ENCODE data around the gene KCNIP1. TPM values are rescaled to one million over a fixed set of nuclear protein-coding genes. Genes with fewer than 3 reads are reported as not detected.

Gene KCNIP1
- total RNA-seq, 1 donor from 2014 or later: 1.5 TPM

GRCh38 chr5:170508660-170509347, 5.0 kb downstream of the KCNIP1 start:
- no peak for DNase-seq (ENCODE audit: low spot score)

DNA sequence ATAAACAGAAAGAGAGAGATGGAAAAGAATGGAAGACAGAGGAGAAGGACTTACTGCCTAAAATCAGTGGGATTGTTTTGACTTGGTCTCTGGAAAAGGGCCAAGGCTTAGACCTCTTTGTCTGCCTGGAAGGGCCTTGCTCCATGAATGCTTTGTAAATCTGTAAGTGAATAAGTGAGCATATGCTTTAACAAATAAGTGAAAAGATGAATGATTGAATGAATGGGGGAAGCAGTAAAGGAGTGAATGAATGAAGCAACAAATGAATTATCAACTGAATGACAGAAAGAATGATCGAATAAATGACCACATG, 5.5 kb downstream of the KCNIP1 start:
- no peak for DNase-seq (ENCODE audit: low spot score)

DNA sequence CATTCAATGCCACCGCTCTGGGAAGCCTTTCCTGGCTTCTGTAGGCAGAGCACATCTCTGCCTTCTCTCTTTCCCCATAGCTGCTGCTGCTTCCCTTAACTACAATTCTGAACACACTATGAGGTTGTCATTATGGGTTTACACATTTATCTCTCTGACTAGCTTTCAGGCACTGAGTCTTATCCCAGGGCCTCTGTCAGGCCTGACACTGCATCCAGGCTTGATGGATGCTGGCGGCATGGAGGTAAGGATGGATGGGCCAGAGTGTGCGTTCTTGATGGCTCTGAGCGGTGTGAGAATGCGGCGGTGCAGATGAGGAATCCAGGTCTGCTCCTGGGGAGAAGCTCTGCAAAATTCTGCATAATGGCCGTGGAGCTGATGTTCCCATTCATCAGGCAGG, 6.3 kb downstream of the KCNIP1 start:
- no peak for DNase-seq (ENCODE audit: low spot score)

GRCh38 chr5:170510559-170510958, 6.7 kb downstream of the KCNIP1 start:
- no peak for DNase-seq (ENCODE audit: low spot score)

DNA sequence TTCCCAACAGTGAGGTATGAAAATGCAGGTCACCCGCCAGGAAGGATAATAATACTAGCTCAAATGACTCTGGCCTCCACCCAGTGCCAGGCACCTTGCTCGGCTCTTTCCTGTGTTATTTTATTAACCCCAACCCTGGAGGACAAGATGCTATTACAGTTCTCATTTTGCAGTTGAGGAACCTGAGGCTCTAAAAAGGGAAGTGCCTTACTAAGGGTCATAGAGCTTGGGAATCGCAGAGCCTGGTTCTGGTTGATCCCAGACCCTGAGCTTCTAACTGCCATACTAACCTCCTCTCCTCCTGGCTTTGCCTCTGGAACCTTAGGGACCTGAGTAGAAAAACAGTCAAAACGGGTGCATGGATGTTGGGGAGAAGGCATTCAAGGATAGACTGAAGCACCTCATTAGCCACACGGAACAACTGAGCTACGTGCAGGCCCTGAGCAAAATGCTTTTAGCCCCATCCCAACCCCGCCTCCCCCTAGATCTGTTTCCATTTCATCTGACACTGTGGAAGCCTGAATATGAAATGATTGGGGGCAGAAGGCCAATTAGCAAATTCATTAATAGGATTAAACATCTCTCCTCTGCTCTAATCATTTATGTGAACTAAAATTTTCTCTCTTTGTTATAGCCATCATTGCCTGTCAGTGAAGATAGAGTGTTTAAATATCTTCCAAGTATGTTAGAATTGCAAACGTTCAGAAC, 7.9 kb downstream of the KCNIP1 start:
- no peak for DNase-seq (ENCODE audit: low spot score)

DNA sequence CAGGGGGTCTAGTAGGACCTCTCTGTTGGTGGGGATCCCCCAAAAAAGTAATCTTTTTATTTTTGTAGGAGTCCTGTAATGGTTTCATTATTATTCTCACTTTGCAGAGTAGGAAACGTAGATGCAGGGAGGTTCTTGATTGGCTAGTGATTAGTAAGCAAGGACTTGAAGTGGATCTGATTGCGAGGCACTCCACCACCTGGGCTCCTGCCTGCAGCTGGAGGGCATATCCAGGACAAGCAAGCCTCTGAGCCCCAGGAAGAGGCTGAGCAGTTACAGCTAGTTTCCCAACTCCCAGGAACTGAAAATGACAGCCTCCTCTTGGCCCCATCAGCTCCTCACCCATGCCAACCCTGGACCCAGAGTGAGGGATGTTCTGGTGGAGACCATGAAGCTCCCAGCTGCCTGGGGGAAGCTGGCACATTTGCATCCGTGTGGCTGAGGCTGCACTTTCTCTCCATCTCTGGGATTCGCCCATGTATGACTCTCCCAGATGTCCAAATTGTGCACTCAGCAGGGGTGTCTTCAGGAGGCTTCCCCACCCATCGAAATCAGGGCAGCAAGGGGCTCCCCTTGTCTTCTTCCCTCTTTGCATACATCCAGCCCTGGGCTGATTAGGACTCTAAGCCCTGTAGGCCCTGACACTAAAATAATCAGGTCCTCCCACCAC, 10.2 kb downstream of the KCNIP1 start:
- no peak for DNase-seq (ENCODE audit: low spot score)

GRCh38 chr5:170517411-170517810, 13.6 kb downstream of the KCNIP1 start:
- DNase-seq (ENCODE audit: low spot score): no peak

DNA sequence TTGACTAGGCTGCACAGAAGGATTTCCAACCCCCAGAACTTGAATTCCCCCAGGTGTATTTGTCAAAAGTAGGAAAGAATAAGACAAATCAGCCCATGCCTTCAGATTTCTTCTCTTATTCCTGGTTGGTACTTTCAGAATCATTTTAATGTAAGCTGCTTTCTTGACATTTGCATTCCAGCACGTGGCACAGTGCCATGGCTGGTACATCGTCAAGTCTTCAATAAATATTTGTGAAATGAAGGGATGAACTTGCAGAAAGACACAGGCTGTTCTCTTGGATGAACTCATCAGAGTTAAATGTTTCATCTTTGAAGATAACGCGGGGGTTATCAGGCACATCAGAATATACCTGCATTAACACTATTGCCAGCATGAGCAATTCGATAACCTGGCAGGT, 14.5 kb downstream of the KCNIP1 start:
- no peak for DNase-seq (ENCODE audit: low spot score)

- no peak for DNase-seq (ENCODE audit: low spot score)
Measured at GRCh38 chr5:170519549-170519948, 15.7 kb downstream of the KCNIP1 start.

DNA sequence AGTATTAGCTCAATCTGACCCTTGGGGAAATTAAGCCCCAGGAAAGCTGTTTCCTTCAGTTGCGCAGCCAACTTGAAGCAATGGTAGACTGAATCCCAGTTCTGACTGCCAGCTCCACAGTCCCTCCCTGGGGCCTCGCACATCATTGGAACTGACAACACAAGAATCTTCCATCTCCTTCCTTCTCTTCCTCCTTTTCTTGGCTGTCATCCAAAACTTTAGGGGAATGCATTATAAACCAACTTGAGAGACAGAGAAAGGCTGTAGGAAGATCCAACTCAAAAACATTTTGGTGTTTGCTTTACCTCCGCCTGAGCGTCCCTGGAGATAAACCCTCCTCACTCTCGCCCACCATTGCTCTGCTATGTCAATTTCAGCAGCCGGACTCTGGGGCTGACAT, 16.6 kb downstream of the KCNIP1 start:
- no peak for DNase-seq (ENCODE audit: low spot score)

DNA sequence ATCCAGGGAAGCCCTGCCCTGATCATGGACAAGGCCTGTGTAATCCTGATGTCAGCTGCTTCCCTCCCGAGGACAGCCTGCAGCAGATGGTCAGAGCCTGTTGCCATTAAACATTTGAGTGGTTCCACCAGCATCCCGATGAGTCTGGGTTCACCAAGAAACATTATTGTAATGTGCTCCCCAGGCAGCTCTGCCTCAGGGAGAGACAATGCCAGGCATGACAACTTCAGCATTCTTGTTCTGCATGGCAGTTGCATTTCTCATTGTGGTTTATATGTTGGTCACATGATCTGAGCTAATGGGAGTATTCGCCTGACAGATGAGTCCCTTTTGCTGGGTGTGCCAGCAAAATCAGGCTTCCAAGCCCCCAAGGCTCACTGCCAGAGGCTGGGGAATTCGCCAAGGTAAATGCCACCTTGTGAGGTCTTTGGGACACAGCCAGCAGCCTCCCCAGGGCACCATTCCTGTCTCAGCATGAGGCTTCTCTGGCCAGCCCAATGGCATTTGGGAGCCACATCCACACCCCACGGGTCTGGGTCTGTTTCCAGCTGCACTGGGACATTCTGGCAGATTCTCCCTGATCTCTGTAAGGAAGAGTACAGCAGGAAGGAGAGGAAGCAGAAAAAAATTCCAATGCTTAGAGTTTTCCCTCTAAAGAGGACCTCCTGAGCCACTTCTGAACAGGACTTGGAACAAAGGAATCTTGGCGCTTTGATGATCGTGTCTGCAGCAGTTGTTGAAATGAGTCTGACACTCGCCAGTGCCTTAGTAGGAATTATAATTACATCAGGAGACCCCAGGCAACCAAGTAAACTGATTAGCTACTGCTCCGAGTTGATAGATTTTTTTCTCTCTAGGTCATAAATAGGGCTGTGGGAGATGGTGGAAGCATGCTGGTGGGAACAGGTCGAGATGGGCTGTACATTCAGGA, 18.7 kb downstream of the KCNIP1 start:
- DNase-seq (ENCODE audit: low spot score): no peak

DNA sequence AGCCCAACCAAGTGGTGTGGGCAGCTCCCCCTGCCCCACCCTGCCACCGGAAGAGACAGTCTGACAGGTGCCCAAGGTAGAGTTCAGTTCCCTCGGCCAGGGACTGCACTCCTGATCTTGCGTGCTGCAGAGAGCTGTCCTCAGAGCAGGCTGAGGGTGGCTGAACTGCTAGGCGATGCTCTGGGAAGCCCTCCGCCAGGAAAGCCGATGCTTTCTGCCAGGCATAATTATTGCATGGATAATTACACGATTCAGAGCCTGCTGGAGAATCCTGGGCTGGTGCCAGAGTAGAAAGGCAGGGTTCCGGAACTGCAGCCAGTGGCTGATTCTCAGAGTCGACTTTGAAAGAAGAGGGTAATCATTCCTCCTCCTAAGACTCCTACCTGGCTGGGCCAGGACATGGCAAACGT, 19.3 kb downstream of the KCNIP1 start:
- no peak for DNase-seq (ENCODE audit: low spot score)

GRCh38 chr5:170523830-170524229, 20.0 kb downstream of the KCNIP1 start:
- no peak for DNase-seq (ENCODE audit: low spot score)

GRCh38 chr5:170524576-170524975, 20.8 kb downstream of the KCNIP1 start:
- no peak for DNase-seq (ENCODE audit: low spot score)

GRCh38 chr5:170525470-170526211, 21.8 kb downstream of the KCNIP1 start:
- DNase-seq (ENCODE audit: low spot score): no peak

DNA sequence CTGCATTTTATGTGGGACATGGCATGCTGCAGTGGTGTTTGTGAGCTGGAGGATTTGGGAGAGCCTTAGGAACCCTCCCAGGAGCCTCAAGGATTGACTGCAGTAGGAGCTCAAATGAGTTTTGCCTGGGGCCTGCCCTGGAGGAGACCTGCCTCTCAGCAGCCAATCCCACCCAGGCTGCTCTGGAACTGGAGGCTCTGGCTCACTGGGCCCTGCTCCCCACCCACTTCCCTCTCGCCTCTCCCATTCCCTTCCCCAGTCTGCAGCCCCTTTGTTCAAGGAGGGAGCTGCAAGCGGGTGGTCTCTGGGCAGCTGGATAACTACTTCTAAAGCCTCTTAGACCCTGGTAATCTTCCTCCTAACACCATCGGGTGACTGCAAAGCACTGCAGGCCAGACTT, 24.2 kb downstream of the KCNIP1 start:
- no peak for DNase-seq (ENCODE audit: low spot score)

DNA sequence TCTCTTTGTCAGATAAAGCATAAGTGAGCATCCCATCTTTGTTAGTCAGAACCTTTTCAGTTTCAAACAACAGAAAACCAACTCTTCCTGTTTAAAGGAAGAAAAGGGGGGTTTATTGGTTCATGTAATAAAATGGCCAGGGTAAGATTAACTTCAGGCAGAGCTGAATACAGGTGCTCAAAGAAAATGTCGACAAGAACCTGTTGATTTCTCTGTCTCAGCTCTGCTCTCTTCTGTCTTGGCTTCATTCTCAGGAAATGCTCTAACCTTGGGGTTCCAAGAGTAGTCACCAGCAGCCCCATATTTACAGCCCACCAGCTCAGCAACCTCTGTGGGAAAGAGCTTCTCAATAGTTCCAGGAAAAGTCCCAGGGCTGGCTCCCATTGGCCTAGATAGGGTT, 25.2 kb downstream of the KCNIP1 start:
- no peak for DNase-seq (ENCODE audit: low spot score)

DNA sequence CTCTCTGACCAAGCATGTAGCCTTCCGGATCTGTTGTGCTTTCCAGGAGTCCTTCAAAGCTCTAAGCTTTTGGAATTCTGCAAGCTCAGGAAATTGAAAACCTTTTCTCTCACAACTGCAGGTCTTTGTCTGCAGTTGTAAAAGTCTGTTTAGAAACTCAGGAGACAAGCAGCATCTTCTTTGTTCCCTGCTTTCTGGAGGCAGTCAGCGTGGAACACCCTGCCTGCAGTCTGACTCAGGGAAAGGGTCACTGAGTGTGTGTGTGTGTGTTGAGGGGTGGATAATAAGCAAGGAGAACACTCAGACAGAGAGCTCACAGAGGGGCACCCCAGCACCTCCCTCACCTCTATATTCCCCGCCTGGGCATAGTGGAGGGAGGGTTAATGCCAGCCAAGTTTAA, 29.1 kb downstream of the KCNIP1 start:
- DNase-seq (ENCODE audit: low spot score): no peak

DNA sequence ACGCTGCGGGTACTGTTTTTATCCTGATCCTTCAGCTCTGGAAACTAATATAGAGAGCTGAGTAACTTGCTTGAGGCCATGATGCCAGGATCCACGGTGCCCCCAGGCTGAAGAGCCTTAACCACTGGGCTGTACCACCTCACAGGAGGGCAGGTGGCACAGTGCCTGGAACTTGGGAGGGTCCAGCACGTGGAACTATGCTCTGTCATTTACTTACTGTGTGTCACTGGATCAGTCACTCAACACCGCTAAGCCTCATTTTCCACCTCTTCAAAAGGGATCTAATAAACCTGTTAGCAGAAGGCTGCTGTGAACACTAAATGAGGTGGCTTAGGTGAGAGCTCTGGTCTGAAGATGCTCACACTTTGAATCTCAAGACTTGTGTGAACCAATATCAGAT, 29.6 kb downstream of the KCNIP1 start:
- no peak for DNase-seq (ENCODE audit: low spot score)

DNA sequence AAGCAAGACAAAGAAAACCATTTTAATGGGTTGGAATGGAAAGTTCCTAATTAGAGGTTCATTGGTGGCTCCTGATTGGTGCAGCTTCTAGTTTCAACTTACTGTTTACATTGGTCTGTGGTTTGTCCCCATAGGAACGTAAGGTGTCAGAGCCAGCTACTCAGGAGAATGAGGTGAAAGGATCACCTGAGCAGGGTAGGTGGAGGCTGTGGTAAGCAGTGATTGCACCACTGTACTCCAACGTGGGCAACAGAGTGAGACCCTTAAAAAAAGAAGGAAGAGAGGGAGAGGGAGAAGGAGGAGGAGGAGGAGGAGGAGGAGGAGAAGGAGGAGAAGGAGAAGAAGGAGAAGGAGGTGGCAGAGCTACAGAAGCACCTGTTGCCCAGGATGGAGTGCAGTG, 30.4 kb downstream of the KCNIP1 start:
- DNase-seq (ENCODE audit: low spot score): no peak

DNA sequence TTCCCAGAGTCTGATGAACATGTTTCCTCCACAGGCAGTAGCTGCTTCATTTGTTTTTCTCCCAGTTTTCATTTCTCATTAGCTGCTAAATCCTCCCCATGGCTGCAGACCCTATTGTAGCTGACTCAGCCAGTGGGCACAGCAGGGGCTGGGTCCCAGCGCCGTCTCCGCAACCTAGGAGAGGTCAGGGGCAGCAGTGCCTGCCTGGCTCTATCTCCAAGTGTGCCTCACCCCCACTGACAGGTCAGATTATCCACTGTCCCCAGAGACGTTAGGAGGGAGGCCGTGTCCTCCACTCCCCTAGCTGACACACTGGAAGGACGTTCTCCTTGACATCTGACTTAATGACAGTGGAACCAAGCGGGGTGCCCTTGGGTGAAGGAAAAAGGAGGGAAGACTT, 31.1 kb downstream of the KCNIP1 start:
- no peak for DNase-seq (ENCODE audit: low spot score)
